Activated CD4-positive, alpha-beta T cell treated with anti-CD3 and anti-CD28 coated beads, Interleukin-2, amount 50 U/mL, for 48 hours (primary cell): ENCODE data around the gene SUB1.

Source experiments
- DNase-seq, 2 experiments: peaks; one replicate each; pipeline ENCODE4 v3.0.0-alpha.2; 2020

The SUB1 gene

DNA sequence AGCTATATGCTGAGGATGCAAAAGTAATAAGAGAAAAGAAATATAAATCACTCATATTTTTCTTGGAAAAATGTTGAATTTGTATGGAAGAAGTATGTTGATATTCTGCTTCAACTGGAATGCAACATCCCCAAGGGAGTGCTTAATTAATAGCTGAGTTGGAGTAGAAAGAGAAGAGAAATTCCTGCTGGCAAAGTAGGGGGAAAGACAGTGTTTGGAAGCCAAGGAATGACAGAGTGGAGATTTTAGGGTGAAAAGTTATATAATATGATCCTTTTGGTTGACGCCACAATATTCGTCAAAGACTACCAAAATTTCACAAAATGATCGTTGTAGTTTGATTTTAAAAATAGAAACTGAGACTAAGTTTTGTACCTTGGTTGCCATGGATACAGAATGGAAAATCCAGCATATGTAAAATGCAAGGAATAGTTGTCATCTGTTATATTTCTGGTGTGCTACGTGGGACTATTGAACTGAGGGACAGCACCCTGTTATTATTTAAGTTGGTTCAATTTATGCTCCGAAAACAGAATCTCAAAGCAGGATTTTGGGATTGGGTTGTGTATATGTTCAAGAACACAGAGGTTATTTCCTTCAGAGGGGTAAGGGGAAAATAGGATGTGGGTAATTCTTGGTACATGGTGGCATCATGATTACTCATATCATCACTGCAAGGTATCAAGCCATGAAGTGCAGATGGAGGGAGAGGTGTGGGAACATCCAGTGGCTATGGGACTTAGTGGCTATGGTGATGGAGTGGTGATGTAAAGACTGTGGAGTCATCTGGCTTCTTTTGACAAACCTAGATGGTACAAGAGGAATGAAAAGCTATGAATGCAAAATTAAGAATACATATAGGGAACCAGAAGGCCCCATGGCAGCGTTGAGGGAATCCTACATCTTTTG lies 61.0 kb downstream of the SUB1 start:
- no peak for DNase-seq

GRCh38 chr5:32651088-32651487 lies 65.7 kb downstream of the SUB1 start:
- no peak for DNase-seq

GRCh38 chr5:32651638-32652037 lies 66.3 kb downstream of the SUB1 start:
- no peak for DNase-seq
